GM12878 (cell line): ENCODE results near the gene TFF1.

Experiments
- GABPA ChIP-seq: IDR thresholded peaks from 2 replicates; pipeline ENCODE4 v1.6.1; 2014; ENCODE audit warnings: antibody characterized with exemption, low read depth, mild to moderate bottlenecking, inconsistent platforms
- HDGF ChIP-seq: fragments of 450-650 bp; IDR thresholded peaks from 2 replicates; pipeline ENCODE4 v1.6.1; 2016; ENCODE audit warnings: antibody characterized with exemption
- POLR2A ChIP-seq: IDR thresholded peaks from 2 replicates; pipeline ENCODE4 v1.6.1; 2011; ENCODE audit warnings: low read depth, mild to moderate bottlenecking, low read length
- POLR2AphosphoS5 ChIP-seq: IDR thresholded peaks from 2 replicates; pipeline ENCODE4 v1.6.1; 2011; ENCODE audit warnings: mild to moderate bottlenecking, low read length, inconsistent platforms
- SMC3 ChIP-seq: IDR thresholded peaks from 2 replicates; pipeline ENCODE4 v1.6.1; 2011; ENCODE audit warnings: low read length, improper control_type of control experiment, borderline replicate concordance
- STAT1 ChIP-seq: fragments of 450-650 bp; conservative IDR thresholded peaks from 2 replicates; pipeline ENCODE4 v1.6.1; 2014; ENCODE audit warnings: antibody characterized with exemption, mild to moderate bottlenecking
- TARDBP ChIP-seq: IDR thresholded peaks from 2 replicates; pipeline ENCODE4 v1.6.1; 2016; ENCODE audit warnings: borderline replicate concordance
- USF2 ChIP-seq: IDR thresholded peaks from 2 replicates; pipeline ENCODE4 v1.6.1; 2011; ENCODE audit warnings: low read depth, low read length, improper control_type of control experiment, borderline replicate concordance
- ZNF274 ChIP-seq: IDR thresholded peaks from one replicate; pipeline ENCODE4 v1.8.0; 2011; ENCODE audit not compliant: insufficient read length, insufficient read depth

DNA sequence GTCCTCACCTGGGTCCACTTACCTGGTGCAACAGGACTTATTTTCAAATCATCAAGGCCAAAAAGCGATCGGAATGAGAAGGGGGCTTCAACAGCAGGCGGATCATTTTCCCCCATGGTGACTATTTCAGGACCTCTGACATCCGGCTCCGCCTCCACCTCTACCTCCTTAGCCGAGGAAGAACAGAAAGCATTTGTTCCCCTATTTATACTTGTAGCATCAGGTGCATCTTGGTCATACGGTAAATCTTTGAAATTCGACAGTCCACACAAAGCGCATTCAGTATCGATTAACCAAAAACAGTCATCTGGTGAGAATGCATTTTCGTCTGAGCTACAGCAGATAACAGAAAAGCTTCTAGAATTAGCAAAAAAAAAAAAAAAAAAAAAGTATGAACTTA lies 29.0 kb upstream of the TFF1 start:
- TF ChIP-seq TARDBP, result no peak
- no peak for TF ChIP-seq HDGF
- no peak for TF ChIP-seq ZNF274
- no peak for TF ChIP-seq POLR2A
- peak; percentile 73 for TF ChIP-seq POLR2AphosphoS5
- no peak for TF ChIP-seq SMC3
- no peak for TF ChIP-seq STAT1
- no peak for TF ChIP-seq USF2
- no peak for TF ChIP-seq GABPA
